Stimulated activated CD8-positive, alpha-beta memory T cell treated with anti-CD3 and anti-CD28 coated beads, Interleukin-7, amount 100 ng/mL, for 4 hours (primary cell): ENCODE measurements around the gene SDK2.

Source experiments
- DNase-seq, 2 donors: peaks; one replicate each; pipeline ENCODE4 v3.0.0-alpha.2; 2020; ENCODE audit warnings: low read depth in 2 of 2

The SDK2 gene

DNA sequence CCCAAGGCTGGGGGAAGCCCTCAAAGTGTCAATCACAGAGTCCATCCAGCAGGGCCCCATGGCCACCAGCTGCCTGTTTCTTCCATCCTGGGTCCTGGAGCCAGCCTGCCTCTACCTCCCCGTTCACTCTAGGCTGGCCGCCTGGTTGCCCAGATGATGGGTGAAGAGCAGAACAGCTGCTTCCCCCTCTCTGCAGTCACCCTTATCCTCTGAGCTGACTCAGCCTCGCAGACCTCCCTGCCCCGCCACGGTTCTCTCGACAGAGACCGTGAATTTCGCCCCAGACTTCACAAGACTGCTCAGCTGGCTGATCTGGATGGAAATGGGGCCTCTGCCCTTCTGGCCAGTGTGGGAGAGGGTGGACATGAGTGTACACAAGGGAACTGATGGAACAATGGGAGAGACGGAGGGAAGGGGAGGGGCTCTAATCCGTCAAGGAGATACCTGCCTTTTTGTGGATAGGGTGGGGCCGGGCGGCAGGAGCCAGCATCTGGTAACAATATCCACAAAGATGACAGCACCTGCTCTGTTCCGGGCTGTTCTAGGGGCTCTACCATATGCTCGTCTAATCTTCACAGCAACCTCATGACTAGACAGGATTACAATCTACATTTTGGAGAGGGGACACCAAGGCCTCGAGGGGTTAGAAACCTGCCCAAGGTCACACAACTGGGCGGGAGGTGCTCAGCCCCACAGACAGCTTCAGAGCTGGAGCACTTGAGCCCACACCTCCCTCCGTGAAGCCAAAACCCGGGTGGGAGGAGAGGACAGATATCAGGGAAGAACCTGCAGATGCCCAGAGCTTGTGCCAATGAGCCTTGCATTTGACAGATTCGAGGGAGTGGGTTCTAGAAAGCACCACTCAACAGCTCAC is 136.0 kb downstream of the SDK2 start:
- DNase-seq, result no peak

- DNase-seq, result no peak
Observed at GRCh38 chr17:73506470-73507435, 137.5 kb downstream of the SDK2 start.

GRCh38 chr17:73503560-73503959 is 140.7 kb downstream of the SDK2 start:
- DNase-seq, result no peak

DNA sequence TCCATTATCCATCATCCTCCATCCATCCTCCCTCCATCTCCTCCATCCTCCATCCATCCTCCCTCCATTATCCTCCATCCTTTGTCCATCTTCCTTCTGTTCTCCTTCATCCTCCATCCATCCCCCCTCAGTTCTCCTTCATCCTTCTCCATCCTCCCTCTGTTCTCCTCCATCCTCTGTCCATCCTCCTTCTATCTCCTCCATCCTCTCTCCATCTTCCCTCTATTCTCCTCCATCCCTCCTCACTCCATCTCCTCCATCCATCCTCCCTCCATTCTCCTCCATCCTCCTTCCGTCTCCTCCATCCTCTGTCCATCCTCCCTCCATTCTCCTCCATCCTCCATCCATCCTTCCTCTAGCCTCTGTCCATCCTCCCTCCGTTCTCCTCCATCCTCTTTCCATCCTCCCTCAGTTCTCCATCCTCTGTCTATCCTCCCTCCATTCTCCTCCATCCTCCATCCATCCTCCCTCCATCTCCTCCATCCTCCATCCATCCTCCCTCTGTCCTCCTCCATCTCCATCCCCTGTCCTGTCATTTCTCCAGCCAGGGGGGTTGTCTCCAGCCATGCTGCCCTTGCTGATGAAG is 143.7 kb downstream of the SDK2 start:
- DNase-seq, result no peak

DNA sequence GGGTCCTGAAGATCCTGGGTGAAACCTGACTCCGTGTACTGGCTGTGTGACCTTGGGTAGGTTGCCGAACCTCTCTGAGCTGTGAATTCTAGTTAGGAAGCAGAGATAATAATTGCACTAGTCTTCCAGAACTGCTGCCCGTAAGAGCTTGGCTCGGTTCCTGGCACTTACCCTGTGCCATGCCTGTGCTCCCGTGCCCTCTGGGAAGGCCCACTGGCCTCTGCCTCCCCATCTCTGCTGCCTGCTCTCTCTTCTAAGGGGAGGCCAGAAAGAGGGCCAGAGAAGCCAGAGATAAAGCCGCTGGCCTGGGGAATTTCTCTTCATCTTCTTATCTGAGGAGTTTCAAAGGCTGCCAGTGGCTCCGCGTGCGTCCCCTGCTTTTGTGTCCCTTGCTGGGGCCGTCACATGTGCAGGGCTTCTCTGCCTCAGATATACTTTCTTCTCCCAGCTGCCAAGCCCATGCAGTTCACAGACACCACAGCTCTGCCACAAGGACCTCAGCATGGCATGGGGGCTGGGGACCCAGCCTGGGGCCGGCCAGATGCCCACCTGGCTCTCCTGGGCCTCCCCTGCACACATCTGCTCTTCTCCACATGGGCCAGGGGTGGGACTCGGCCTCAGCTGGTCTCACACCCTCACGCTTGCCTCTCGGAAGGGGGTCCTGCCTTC is 145.2 kb downstream of the SDK2 start:
- DNase-seq, result no peak

GRCh38 chr17:73498176-73498575 is 146.1 kb downstream of the SDK2 start:
- DNase-seq, result no peak

GRCh38 chr17:73497721-73498120 is 146.5 kb downstream of the SDK2 start:
- no peak for DNase-seq

DNA sequence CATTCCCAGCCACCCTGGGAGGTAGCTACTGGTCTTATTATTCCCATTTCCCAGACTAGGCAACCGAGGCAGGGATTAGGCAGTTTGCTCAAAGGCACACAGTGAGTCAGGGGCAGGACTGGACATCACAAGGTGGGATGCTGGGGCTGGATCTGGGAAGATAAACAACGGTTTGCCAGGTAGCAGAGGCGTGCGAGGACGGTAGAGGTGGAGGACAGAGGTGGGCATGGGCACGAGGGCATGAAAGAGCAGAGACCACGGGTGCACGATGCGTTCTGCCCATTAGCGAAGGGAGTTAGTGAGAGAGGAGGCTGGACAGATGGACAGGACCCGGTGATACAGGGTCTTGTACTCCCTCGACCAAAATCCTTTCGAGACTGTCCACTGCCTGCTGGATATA is 148.0 kb downstream of the SDK2 start:
- DNase-seq, result no peak

- DNase-seq, result no peak
Observed at GRCh38 chr17:73495641-73496040, 148.6 kb downstream of the SDK2 start.

DNA sequence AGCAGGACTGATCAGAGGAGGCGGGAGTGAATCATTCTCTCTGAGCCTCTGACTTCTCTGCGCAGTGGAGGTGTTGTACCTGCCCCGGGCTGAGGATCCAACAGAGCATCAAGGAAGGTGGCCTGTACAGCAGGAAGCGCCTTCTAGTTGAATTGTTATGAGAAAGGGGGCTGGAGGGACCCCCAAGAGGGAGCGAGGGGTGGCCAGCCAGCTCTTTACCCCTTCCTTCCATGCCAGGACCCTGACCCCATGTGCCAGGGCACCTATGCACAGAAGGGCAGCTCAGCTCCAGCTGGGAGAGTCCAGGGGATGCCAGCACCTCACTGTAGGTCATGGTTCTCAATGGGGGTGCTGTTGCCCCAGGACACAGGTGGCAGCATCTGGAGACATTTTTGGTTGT is 149.3 kb downstream of the SDK2 start:
- no peak for DNase-seq

GRCh38 chr17:73493956-73494926 is 150.0 kb downstream of the SDK2 start:
- DNase-seq, result no peak

- no peak for DNase-seq
Observed at GRCh38 chr17:73492821-73493814, 151.1 kb downstream of the SDK2 start.

DNA sequence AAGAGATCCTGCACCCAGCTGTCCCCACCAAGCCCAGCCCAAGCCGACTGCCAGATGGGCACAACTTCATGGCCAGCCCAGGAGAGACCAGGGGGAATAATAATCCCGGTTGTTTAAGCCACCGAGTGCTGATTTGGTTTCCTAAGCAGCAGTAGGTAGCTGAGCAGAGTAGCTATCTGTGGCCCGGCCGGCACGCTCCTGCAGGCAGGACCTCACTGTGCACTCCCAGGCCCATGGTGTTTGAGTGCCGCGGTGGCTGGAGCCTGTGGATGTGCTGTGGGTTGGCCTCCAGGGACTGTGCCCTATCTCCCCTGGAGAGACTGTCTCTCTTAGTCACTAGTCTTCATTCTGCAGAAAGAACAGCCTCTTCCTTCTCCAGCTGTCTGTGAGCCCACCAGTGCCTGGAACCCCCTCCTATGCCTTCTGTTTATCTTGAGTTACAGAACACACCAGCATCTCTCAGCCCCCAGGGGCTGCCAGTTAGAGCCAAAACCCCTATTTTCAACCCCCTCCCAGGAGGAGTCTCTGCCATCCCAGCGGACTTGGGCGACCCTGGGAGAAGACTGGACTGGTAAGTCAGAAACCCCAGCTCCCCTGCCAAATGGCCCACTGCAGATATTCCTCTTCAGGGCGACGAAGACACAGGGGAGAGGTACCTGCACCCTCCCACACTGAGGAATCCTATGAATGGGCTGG is 152.0 kb downstream of the SDK2 start:
- DNase-seq, result no peak

DNA sequence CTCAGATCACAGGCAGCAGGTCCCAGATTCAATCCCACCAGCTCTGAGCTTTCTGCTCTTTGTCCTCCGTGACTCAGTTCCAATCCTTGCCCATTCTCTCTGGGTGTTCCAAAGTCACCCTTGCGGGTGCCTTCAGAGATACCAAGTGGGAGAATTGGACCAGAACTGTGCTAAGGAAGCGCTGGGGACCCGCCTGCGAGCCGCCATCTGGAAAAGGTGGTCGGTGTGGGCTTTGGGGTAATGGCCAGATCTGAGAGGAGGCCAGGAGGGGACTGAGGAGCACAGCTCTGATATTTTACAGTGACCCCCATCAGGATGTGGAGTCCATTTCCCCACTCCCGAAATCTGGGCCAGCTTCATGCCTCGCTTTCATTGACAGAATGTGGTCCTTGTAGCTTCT is 152.6 kb downstream of the SDK2 start:
- no peak for DNase-seq

- DNase-seq, result no peak
Observed at GRCh38 chr17:73490851-73491250, 153.4 kb downstream of the SDK2 start.

DNA sequence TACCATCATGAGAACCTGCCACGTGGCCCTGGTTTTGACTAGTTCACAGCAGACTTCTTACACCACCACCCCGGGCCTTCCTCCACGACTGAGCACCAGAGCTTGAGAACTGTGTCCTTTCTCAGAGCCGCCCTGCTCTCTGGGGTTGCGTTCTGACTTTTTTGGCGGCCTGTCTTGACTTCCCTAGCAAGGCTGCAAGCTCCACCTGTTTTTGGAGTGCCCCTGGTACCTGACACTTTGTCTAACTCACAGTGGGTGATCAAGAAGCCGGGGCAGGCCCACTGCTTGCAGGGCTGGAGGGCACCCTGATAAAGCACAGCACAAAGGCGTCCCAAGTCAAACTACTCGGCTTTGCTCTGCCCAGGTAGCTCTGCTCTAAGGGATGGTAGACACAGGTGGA is 154.3 kb downstream of the SDK2 start:
- no peak for DNase-seq

DNA sequence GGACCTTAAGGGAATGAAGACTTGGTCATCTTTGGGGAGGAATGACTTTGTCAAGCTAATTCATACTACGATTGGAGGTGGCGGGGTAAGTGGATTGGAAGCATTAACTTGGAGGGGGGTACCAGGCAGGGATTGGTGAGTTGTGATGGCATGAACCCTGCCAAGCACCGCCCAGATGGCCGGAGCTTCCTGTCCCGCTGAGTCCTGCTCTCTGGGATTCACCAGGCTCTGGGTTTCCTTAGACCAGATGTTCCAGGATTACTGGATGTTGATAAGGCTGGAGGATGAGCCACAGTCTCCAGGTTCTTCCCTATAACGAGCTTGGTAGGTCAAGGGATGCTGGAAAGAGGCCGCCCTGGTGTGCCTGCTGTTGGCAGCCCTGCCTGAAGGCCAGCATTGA is 154.9 kb downstream of the SDK2 start:
- no peak for DNase-seq

DNA sequence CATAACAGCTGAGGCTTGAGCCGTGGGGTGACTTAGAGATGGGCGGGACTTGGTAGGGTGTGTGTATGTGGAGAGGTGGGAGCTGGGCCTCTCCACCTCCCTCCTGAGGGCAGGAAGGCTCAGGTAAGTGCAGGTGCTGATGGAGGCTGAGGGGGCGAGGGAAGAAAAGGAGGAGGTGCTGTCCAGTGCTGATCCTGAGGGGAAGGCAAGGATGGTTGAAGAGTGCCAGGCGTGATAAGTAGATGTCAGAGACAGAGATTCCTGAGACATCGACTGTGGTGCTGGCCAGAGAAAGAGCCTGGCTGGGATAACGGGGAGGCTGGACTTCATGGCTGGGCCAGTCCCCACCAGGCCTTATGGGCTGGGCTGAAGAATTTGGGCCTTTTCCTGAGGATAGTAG is 159.1 kb downstream of the SDK2 start:
- no peak for DNase-seq

DNA sequence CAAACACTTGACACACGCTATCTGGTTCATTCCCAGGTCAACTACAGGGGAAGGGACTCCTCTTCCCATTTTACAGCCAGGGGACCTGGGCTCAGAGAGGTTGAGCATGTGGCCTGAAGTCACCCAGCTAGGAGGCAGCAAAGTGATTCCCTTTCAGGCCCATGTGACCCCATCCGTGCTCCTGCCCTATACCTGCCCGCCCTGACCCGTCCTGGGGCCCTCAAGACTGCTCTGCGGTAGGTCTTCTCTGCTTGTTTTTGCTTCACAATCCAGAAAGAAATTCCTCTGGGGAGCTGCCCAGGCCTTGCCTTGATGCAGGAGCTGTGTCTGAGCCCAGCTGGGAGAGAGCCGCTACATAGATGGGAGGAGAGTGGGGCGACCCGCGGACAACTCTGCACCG is 161.4 kb downstream of the SDK2 start:
- DNase-seq, result no peak
